Measurements from ENCODE around the gene RITA1.

Gene RITA1

DNA sequence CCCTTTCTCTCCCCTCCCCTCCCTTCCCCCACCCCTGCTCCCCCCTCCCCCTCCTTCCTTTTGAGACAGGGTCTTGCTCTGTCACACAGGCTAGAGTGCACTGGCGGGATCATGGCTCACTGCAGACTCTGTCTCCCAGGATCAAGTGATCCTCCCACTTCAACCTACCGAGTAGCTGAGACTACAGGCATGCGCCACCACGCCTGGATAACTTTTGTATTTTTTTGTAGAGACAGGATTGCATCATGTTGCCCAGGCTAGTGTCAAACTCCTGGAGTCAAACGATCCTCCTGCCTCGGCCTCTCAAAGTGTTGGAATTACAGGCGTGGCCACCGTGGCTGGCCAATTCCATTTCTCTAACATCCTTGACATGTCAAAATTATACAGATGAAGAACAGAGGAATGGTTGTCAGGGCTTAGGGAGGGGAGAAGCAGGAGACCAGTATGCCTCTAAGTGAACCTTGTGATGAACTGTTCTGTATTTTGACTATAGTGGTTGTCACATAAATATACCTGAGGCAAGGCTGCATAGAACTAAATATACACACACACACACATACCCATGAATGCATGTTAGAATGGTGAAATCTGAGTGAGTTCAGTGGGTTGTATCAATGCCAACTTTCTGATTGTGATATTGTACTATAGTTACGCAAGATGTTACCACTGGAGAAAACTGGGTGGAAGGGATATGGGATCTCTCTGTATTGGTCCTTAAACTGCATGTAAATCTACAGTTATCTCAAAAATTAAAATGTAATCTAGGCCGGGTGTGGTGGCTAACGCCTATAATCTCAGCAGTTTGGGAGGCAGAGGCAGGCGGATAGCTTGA is 39.6 kb upstream of the RITA1 start:
- WGBS: 68% methylated on average over 7 of the region's 12 CpGs

DNA sequence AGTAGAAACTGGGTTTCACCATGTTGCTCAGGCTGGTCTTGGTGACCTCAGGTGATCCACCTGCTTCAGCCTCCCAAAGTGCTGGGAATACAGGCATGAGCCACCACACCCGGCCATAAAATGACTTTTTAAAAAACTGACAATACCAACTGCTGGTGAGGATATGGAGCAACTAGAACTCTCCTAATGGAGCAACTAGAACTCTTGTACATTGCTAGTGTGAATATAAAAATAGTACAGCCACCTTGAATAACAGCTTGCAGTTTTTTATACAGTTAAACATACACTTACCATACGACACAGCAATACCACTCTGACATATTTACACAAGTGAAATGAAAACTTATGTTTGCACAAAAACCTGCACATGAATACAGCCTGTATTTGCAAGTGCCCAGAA is 38.5 kb upstream of the RITA1 start:
- Histone ChIP-seq H3K18ac (ENCODE audit: low read depth in 1 of 2, low read length in 2 of 2) (no peak overlapping the region), H3K4me2 (ENCODE audit: low read length, poor library complexity, severe bottlenecking) (no peak overlapping the region)

More for the DNA sequence above, 39.6 kb upstream of the RITA1 start:
- Histone ChIP-seq H3K27me3 (ENCODE audit: control insufficient read depth in 1 of 2, insufficient read depth in 1 of 2, low read length in 2 of 2) (peaks cover 6 to 18% of the 10 kb centered on the region in 2 experiments), H2BK5ac (ENCODE audit: low read depth, low read length, poor library complexity, severe bottlenecking) (no peak overlapping the region), H3K36me3 (ENCODE audit: control insufficient read depth in 1 of 2, insufficient read depth in 2 of 2, low read depth in 1 of 2, low read length in 2 of 2) (no peaks in the 10 kb centered on the region), H3K14ac (ENCODE audit: low read length in 2 of 2) (no peak overlapping the region), H4K91ac (ENCODE audit: low read length) (no peak overlapping the region), H3K9ac (ENCODE audit: low read length) (no peak overlapping the region), H3K4me1 (ENCODE audit: control insufficient read depth, insufficient read depth, low read depth, low read length) (peaks cover 20% of the 10 kb centered on the region), H3K9me3 (ENCODE audit: control insufficient read depth, low read length) (peaks cover 3% of the 10 kb centered on the region), H4K8ac (ENCODE audit: low read length) (no peak overlapping the region), H3K4ac (ENCODE audit: low read depth in 1 of 2, low read length in 2 of 2) (no peak overlapping the region), H3K27ac (ENCODE audit: low read length, poor library complexity, severe bottlenecking) (no peak overlapping the region), H3K4me3 (ENCODE audit: insufficient read depth in 1 of 2, low read depth in 1 of 2, low read length in 2 of 2) (no peak overlapping the region), H3K4me2 (ENCODE audit: low read length, poor library complexity, severe bottlenecking) (no peak overlapping the region), H3K79me1 (replicated peaks; ENCODE audit: low read length, poor library complexity, severe bottlenecking) (no peaks in the 10 kb centered on the region), H3K23ac (ENCODE audit: low read length in 2 of 2) (no peak overlapping the region), H2BK120ac (ENCODE audit: low read depth, low read length) (no peak overlapping the region), H2AFZ (ENCODE audit: low read depth, low read length) (no peak overlapping the region), H3K18ac (ENCODE audit: low read depth in 1 of 2, low read length in 2 of 2) (no peak overlapping the region), H2BK15ac (ENCODE audit: low read depth, poor library complexity, severe bottlenecking) (no peak overlapping the region), H2BK12ac (ENCODE audit: low read length in 2 of 2) (no peak overlapping the region), H2AK5ac (ENCODE audit: low read length, severe bottlenecking) (no peak overlapping the region)
- no peak for DNase-seq

DNA sequence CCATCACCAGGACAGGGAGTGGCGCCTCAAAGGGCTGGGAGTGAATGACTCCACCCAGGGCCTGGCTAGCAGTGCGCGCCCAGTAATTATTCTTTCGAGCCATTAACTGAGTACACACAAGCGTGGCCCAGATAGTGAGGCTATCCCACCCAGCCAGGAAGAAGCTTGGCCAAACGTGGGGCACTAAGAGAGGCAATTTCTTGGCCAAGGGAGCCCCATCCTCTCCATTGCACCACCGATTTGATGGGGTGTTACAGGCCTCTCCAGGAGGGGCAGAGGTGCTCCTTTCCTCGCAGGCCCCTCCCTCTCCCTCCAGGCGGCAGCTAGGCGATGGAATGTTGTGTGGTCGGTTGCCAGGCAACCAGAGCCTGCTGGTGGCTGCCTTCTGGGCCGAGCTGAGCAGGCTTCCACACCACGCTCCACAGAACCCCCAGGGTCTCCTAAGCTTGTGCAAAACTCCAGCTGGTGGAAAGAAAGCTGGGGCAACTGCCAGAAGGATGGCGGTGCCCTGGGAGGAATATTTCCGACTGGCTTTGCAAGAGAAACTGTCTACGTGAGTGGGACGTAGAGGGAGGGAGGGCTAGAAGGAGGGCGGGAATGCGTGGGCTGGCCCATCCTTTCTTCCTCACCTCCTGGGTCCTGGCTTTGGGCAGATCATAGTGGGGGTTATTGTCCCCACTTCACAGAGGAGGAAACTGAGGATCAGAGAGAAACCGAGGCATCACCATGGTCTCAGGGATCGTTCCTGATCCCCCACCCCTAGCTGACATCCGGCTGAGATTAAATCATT is 36.0 kb upstream of the RITA1 start, which contains the start of gene CFAP73:
Gene CFAP73 (plus strand): TSS at position 364 of the 790 bp plus-strand sequence. CDS start 134 bp downstream, at position 498.
- DNase-seq: peak; percentile 90
- no peak within 1 kb of the TSS for H3K4me2 ChIP-seq (ENCODE audit: low read length, poor library complexity, severe bottlenecking)
- H3K27ac ChIP-seq (ENCODE audit: low read length, poor library complexity, severe bottlenecking): no peak within 1 kb of the TSS
- no peak within 1 kb of the TSS for H2BK5ac ChIP-seq (ENCODE audit: low read depth, low read length, poor library complexity, severe bottlenecking)
- H2BK15ac ChIP-seq (ENCODE audit: low read depth, poor library complexity, severe bottlenecking): peak within 1 kb of the TSS; percentile 57
- H3K9ac ChIP-seq (ENCODE audit: low read length): peak within 1 kb of the TSS; percentile 62
- no peak within 1 kb of the TSS for H2BK12ac ChIP-seq (ENCODE audit: low read length in 2 of 2)
- H3K4me1 ChIP-seq (ENCODE audit: control insufficient read depth, insufficient read depth, low read depth, low read length): peaks cover 28% of the 10 kb centered on the region
- peaks cover 26 to 53% of the 10 kb centered on the region in 2 experiments for H3K27me3 ChIP-seq (ENCODE audit: control insufficient read depth in 1 of 2, insufficient read depth in 1 of 2, low read length in 2 of 2)
- peak within 1 kb of the TSS; percentile 45 for H2AK5ac ChIP-seq (ENCODE audit: low read length, severe bottlenecking)
- no peaks in the 10 kb centered on the region for H3K36me3 ChIP-seq (ENCODE audit: control insufficient read depth in 1 of 2, insufficient read depth in 2 of 2, low read depth in 1 of 2, low read length in 2 of 2)
- no peak within 1 kb of the TSS for H3K4me3 ChIP-seq (ENCODE audit: insufficient read depth in 1 of 2, low read depth in 1 of 2, low read length in 2 of 2)
- no peak within 1 kb of the TSS for H4K8ac ChIP-seq (ENCODE audit: low read length)
- no peak within 1 kb of the TSS for H3K4ac ChIP-seq (ENCODE audit: low read depth in 1 of 2, low read length in 2 of 2)
- H2BK120ac ChIP-seq (ENCODE audit: low read depth, low read length): no peak within 1 kb of the TSS
- H3K79me1 ChIP-seq (replicated peaks; ENCODE audit: low read length, poor library complexity, severe bottlenecking): no peaks in the 10 kb centered on the region
- no peak within 1 kb of the TSS for H4K91ac ChIP-seq (ENCODE audit: low read length)
- no peak within 1 kb of the TSS for H3K18ac ChIP-seq (ENCODE audit: low read depth in 1 of 2, low read length in 2 of 2)
- 32% methylated on average over 20 of the region's 22 CpGs for WGBS
- peaks cover 3% of the 10 kb centered on the region for H3K9me3 ChIP-seq (ENCODE audit: control insufficient read depth, low read length)
- no peak within 1 kb of the TSS for H3K14ac ChIP-seq (ENCODE audit: low read length in 2 of 2)
- no peak within 1 kb of the TSS for H2AFZ ChIP-seq (ENCODE audit: low read depth, low read length)
- no peak within 1 kb of the TSS for H3K23ac ChIP-seq (ENCODE audit: low read length in 2 of 2)

More for the DNA sequence above, 38.5 kb upstream of the RITA1 start:
- no peak overlapping the region for H3K23ac ChIP-seq (ENCODE audit: low read length in 2 of 2)
- H2BK5ac ChIP-seq (ENCODE audit: low read depth, low read length, poor library complexity, severe bottlenecking): no peak overlapping the region
- H4K8ac ChIP-seq (ENCODE audit: low read length): no peak overlapping the region
- 89% methylated on average over 1 of the region's 2 CpGs for WGBS
- H2AK5ac ChIP-seq (ENCODE audit: low read length, severe bottlenecking): no peak overlapping the region
- H3K4me1 ChIP-seq (ENCODE audit: control insufficient read depth, insufficient read depth, low read depth, low read length): peaks cover 20% of the 10 kb centered on the region
- no peak for DNase-seq
- peaks cover 10 to 28% of the 10 kb centered on the region in 2 experiments for H3K27me3 ChIP-seq (ENCODE audit: control insufficient read depth in 1 of 2, insufficient read depth in 1 of 2, low read length in 2 of 2)
- H3K9ac ChIP-seq (ENCODE audit: low read length): no peak overlapping the region
- no peak overlapping the region for H3K27ac ChIP-seq (ENCODE audit: low read length, poor library complexity, severe bottlenecking)
- H2BK120ac ChIP-seq (ENCODE audit: low read depth, low read length): no peak overlapping the region
- H3K4me3 ChIP-seq (ENCODE audit: insufficient read depth in 1 of 2, low read depth in 1 of 2, low read length in 2 of 2): no peak overlapping the region
- no peak overlapping the region for H2BK15ac ChIP-seq (ENCODE audit: low read depth, poor library complexity, severe bottlenecking)
- no peak overlapping the region for H2AFZ ChIP-seq (ENCODE audit: low read depth, low read length)
- no peak overlapping the region for H3K4ac ChIP-seq (ENCODE audit: low read depth in 1 of 2, low read length in 2 of 2)
- no peaks in the 10 kb centered on the region for H3K79me1 ChIP-seq (replicated peaks; ENCODE audit: low read length, poor library complexity, severe bottlenecking)
- no peak overlapping the region for H4K91ac ChIP-seq (ENCODE audit: low read length)
- no peak overlapping the region for H3K14ac ChIP-seq (ENCODE audit: low read length in 2 of 2)
- H2BK12ac ChIP-seq (ENCODE audit: low read length in 2 of 2): no peak overlapping the region
- H3K9me3 ChIP-seq (ENCODE audit: control insufficient read depth, low read length): peaks cover 3% of the 10 kb centered on the region
- no peaks in the 10 kb centered on the region for H3K36me3 ChIP-seq (ENCODE audit: control insufficient read depth in 1 of 2, insufficient read depth in 2 of 2, low read depth in 1 of 2, low read length in 2 of 2)

DNA sequence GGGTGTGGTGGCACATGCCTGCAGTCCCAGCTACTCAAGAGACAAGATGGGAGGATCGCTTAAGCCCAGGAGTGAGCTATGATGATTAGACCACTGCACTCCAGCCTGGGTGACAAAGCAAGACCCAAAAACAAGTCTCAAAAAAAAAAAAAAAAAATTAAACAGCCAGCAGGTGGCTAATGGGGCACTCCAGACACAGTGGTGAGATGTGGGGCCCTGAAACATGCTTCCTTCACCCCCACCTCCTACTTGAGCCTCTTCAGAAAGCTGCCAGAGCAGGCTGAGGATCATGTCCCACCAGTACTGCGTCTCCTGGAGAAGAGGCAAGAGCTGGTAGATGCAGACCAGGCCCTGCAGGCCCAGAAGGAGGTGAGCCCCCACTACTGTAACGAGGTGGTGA is 33.9 kb upstream of the RITA1 start:
- no peak overlapping the region for H3K14ac ChIP-seq (ENCODE audit: low read length in 2 of 2)
- H3K4me1 ChIP-seq (ENCODE audit: control insufficient read depth, insufficient read depth, low read depth, low read length): peaks cover 30% of the 10 kb centered on the region
- H2BK5ac ChIP-seq (ENCODE audit: low read depth, low read length, poor library complexity, severe bottlenecking): no peak overlapping the region
- H3K36me3 ChIP-seq (ENCODE audit: control insufficient read depth in 1 of 2, insufficient read depth in 2 of 2, low read depth in 1 of 2, low read length in 2 of 2): no peaks in the 10 kb centered on the region
- WGBS: 100% methylated on average over 3 of the region's 3 CpGs
- H3K23ac ChIP-seq (ENCODE audit: low read length in 2 of 2): no peak overlapping the region
- no peak overlapping the region for H3K27ac ChIP-seq (ENCODE audit: low read length, poor library complexity, severe bottlenecking)
- no peak overlapping the region for H4K8ac ChIP-seq (ENCODE audit: low read length)
- no peak overlapping the region for H3K4ac ChIP-seq (ENCODE audit: low read depth in 1 of 2, low read length in 2 of 2)
- no peak overlapping the region for H3K9ac ChIP-seq (ENCODE audit: low read length)
- no peak for DNase-seq
- H2AFZ ChIP-seq (ENCODE audit: low read depth, low read length): no peak overlapping the region
- H3K27me3 ChIP-seq (ENCODE audit: control insufficient read depth in 1 of 2, insufficient read depth in 1 of 2, low read length in 2 of 2): peaks cover 39 to 69% of the 10 kb centered on the region in 2 experiments
- no peak overlapping the region for H2BK15ac ChIP-seq (ENCODE audit: low read depth, poor library complexity, severe bottlenecking)
- H4K91ac ChIP-seq (ENCODE audit: low read length): no peak overlapping the region
- H2BK120ac ChIP-seq (ENCODE audit: low read depth, low read length): no peak overlapping the region
- no peaks in the 10 kb centered on the region for H3K79me1 ChIP-seq (replicated peaks; ENCODE audit: low read length, poor library complexity, severe bottlenecking)
- peaks cover 3% of the 10 kb centered on the region for H3K9me3 ChIP-seq (ENCODE audit: control insufficient read depth, low read length)
- H3K18ac ChIP-seq (ENCODE audit: low read depth in 1 of 2, low read length in 2 of 2): no peak overlapping the region
- no peak overlapping the region for H3K4me3 ChIP-seq (ENCODE audit: insufficient read depth in 1 of 2, low read depth in 1 of 2, low read length in 2 of 2)
- H2AK5ac ChIP-seq (ENCODE audit: low read length, severe bottlenecking): no peak overlapping the region
- no peak overlapping the region for H2BK12ac ChIP-seq (ENCODE audit: low read length in 2 of 2)
- no peak overlapping the region for H3K4me2 ChIP-seq (ENCODE audit: low read length, poor library complexity, severe bottlenecking)

Measured in mesenchymal stem cell (in vitro differentiated cells and primary cell).